Measurements from ENCODE around the gene SPRED2.

DNA sequence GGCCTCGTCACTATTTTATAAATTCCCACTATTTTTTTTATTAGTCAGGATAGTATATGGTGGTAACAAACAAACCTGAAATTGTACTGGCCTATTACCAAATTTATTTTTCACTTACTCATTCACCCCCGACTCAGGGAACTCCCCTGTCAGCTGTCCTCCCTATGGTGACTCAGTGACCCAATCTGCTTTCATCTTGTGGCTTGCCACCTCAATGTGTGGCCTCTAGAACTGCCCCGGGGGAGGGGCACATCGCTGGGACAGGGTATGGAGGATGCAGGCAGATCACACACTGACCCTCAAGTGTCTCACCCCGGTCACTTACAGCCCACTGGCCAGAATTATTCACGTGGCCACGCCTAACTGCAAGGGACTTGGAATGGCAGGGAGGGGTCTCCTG lies 133.2 kb downstream of the SPRED2 start:
- TF ChIP-seq POLR2A (IDR thresholded peaks at IDR 0.05), result no peak
- no peak for TF ChIP-seq CTCF (IDR thresholded peaks at IDR 0.05)

Data from testis (tissue), 2 donors.